ENCODE results near the gene AADAT. TPM values are rescaled to one million over a fixed set of nuclear protein-coding genes. Genes with fewer than 3 reads are reported as not detected.

Gene AADAT
- total RNA-seq, 1 donor from 2014 or later, result not detected

- POLR2A ChIA-PET, result no interaction called here
- intact Hi-C loops (cut with micrococcal nuclease), result no loop called here
- H3K27ac Mint-ChIP-seq, result no peak overlapping the region
- peaks cover 8% of the 10 kb centered on the region for H3K27me3 Mint-ChIP-seq
- CTCF ChIA-PET, result no interaction called here
- H3K9me3 Mint-ChIP-seq, result no peaks in the 10 kb centered on the region
- ATAC-seq (ENCODE audit: low read depth) (no peak), DNase-seq (no peak)
- no peaks in the 10 kb centered on the region for H3K36me3 Mint-ChIP-seq (ENCODE audit: low read depth)
- no peak for TF ChIP-seq CTCF (IDR thresholded peaks at IDR 0.05)
- no peak overlapping the region for H3K4me3 Mint-ChIP-seq
- no peaks in the 10 kb centered on the region for H3K4me1 Mint-ChIP-seq
Observed at GRCh38 chr4:170080496-170080895, 9.3 kb downstream of the AADAT start.

- H3K27me3 Mint-ChIP-seq, result peaks cover 9% of the 10 kb centered on the region
- TF ChIP-seq CTCF (IDR thresholded peaks at IDR 0.05), result no peak
- no peak overlapping the region for H3K4me3 Mint-ChIP-seq
Observed at GRCh38 chr4:170079981-170080380, 9.8 kb downstream of the AADAT start.

GRCh38 chr4:170071196-170071595 lies 18.6 kb downstream of the AADAT start:
- no peaks in the 10 kb centered on the region for H3K4me1 Mint-ChIP-seq
- ATAC-seq (ENCODE audit: low read depth), result no peak
- POLR2A ChIA-PET, result no interaction called here
- H3K27me3 Mint-ChIP-seq, result peaks cover 3% of the 10 kb centered on the region
- DNase-seq, result no peak
- H3K9me3 Mint-ChIP-seq, result no peaks in the 10 kb centered on the region
- TF ChIP-seq CTCF (IDR thresholded peaks at IDR 0.05), result no peak
- intact Hi-C loops (cut with micrococcal nuclease), result no loop called here
- H3K27ac Mint-ChIP-seq, result no peak overlapping the region
- H3K4me3 Mint-ChIP-seq, result no peak overlapping the region
- CTCF ChIA-PET, result no interaction called here
- H3K36me3 Mint-ChIP-seq (ENCODE audit: low read depth), result no peaks in the 10 kb centered on the region

More at GRCh38 chr4:170079981-170080380, 9.8 kb downstream of the AADAT start:
- Mint-ChIP-seq H3K9me3 (no peaks in the 10 kb centered on the region), H3K27ac (no peak overlapping the region), H3K36me3 (ENCODE audit: low read depth) (no peaks in the 10 kb centered on the region), H3K4me1 (no peaks in the 10 kb centered on the region)
- ChIA-PET CTCF (no interaction called here), POLR2A (no interaction called here)
- DNase-seq, result no peak
- intact Hi-C loops (cut with micrococcal nuclease), result no loop called here
- no peak for ATAC-seq (ENCODE audit: low read depth)

- Mint-ChIP-seq H3K4me1 (no peaks in the 10 kb centered on the region), H3K4me3 (no peak overlapping the region), H3K36me3 (ENCODE audit: low read depth) (no peaks in the 10 kb centered on the region), H3K27ac (no peak overlapping the region), H3K27me3 (no peaks in the 10 kb centered on the region), H3K9me3 (no peaks in the 10 kb centered on the region)
- CTCF ChIA-PET, result no interaction called here
- DNase-seq (no peak), ATAC-seq (ENCODE audit: low read depth) (no peak)
- TF ChIP-seq CTCF (IDR thresholded peaks at IDR 0.05), result no peak
- POLR2A ChIA-PET, result no interaction called here
- intact Hi-C loops (cut with micrococcal nuclease), result no loop called here
Observed at GRCh38 chr4:170068438-170069128, 21.2 kb downstream of the AADAT start.

GRCh38 chr4:170059421-170059820 lies 30.3 kb downstream of the AADAT start:
- Mint-ChIP-seq H3K27ac (no peak overlapping the region), H3K27me3 (peaks cover 8% of the 10 kb centered on the region), H3K4me1 (no peaks in the 10 kb centered on the region), H3K36me3 (ENCODE audit: low read depth) (no peaks in the 10 kb centered on the region), H3K9me3 (no peaks in the 10 kb centered on the region), H3K4me3 (no peak overlapping the region)
- TF ChIP-seq CTCF (IDR thresholded peaks at IDR 0.05), result no peak
- DNase-seq, result no peak
- CTCF ChIA-PET, result no interaction called here
- intact Hi-C loops (cut with micrococcal nuclease), result no loop called here
- ATAC-seq (ENCODE audit: low read depth), result no peak
- POLR2A ChIA-PET, result no interaction called here

All from activated B cell treated with CpG ODN at 0.5 μM for 24 hours (primary cell).